Coronary artery (tissue), 2 donors: ENCODE data around the gene TTC27.
"Not testable (repeated sequence)": the region's sequence is repeated elsewhere in the genome, so short reads cannot be mapped to it uniquely, and the experiment has no call there.

Experiments used
- DNase-seq: peaks from one replicate; pipeline ENCODE4 v3.0.0-alpha.2; 2017; ENCODE audit warnings: low spot score
- H3K27ac ChIP-seq, 2 donors: fragments of 200-600 bp; sonication (generic); one replicate each; pipeline ENCODE4 v1.5.1; 2016 to 2019
- H3K4me3 ChIP-seq: fragments of 200-600 bp; sonication (generic); 2 replicates; pipeline ENCODE4 v1.5.1; 2016; ENCODE audit warnings: mild to moderate bottlenecking, moderate library complexity
- TF ChIP-seq, protein P1 (sequence below): fragments of 200-600 bp; sonication (generic); IDR thresholded peaks from one replicate; pipeline ENCODE4 v1.5.1; 2019; ENCODE audit warnings: antibody characterized with exemption

TTC27 gene

GRCh38 chr2:32633040-32633439, 5.2 kb downstream of the TTC27 start:
- H3K4me3 ChIP-seq = no peak overlapping the region
- TF ChIP-seq, protein P1, sequence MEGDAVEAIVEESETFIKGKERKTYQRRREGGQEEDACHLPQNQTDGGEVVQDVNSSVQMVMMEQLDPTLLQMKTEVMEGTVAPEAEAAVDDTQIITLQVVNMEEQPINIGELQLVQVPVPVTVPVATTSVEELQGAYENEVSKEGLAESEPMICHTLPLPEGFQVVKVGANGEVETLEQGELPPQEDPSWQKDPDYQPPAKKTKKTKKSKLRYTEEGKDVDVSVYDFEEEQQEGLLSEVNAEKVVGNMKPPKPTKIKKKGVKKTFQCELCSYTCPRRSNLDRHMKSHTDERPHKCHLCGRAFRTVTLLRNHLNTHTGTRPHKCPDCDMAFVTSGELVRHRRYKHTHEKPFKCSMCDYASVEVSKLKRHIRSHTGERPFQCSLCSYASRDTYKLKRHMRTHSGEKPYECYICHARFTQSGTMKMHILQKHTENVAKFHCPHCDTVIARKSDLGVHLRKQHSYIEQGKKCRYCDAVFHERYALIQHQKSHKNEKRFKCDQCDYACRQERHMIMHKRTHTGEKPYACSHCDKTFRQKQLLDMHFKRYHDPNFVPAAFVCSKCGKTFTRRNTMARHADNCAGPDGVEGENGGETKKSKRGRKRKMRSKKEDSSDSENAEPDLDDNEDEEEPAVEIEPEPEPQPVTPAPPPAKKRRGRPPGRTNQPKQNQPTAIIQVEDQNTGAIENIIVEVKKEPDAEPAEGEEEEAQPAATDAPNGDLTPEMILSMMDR = no peak
- no peak overlapping the region for H3K27ac ChIP-seq
- DNase-seq = no peak

- not testable (repeated sequence) for H3K27ac ChIP-seq, H3K4me3 ChIP-seq, DNase-seq
Measured at GRCh38 chr2:32638548-32638947, 10.7 kb downstream of the TTC27 start.

DNA sequence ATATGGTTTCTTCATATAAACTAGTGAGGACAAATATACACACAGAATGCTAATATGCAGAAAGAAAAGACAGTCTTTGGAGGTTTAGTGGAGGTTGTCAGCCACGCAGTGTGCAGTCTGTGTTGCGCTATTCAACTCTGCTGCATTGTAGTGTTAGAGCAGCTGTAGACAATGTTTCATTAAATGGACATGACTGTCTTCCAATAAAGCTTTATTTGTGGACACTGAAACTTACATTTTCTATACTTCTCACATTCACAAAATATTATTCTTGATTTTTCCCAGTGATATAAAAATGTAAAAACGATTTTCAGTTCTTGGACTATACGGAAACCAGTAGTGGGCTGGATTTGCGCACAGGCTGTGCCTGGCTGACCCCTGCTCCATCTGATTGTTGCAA, 13.3 kb downstream of the TTC27 start:
- no peak for DNase-seq
- TF ChIP-seq, protein P1 = no peak
- Histone ChIP-seq H3K4me3 (no peak overlapping the region), H3K27ac (no peak overlapping the region)

DNA sequence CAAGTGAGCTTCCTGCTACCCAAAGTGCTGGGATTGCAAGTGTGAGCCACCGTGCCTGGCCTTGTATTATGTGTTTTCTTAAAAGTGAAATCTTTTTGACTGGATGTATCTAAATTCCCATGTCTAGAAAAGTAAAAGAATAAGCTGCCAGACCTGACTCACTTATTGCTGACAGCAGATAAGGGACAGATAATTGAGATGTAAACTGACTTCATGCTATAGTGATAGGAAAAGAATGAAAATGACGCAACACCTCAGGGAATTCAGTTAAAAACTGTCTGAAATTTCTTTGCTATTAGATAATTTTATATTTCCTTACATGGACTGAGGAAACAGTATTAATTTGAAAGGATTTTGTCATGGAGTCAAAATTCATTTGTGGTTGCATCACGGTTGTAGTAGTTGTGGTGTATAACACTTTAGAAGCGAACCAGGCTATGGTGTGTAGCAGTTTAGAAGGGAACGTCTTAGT, 19.4 kb downstream of the TTC27 start:
- TF ChIP-seq, protein P1 = no peak
- no peak for DNase-seq
- Histone ChIP-seq H3K27ac (peak overlapping the region; percentile 77 to 78), H3K4me3 (no peak overlapping the region)

- Histone ChIP-seq H3K4me3 (peak overlapping the region; percentile 7), H3K27ac (peak overlapping the region; percentile 61 to 62)
- TF ChIP-seq, protein P1 = no peak
- DNase-seq = no peak
Measured at GRCh38 chr2:32652555-32653209, 24.8 kb downstream of the TTC27 start.

DNA sequence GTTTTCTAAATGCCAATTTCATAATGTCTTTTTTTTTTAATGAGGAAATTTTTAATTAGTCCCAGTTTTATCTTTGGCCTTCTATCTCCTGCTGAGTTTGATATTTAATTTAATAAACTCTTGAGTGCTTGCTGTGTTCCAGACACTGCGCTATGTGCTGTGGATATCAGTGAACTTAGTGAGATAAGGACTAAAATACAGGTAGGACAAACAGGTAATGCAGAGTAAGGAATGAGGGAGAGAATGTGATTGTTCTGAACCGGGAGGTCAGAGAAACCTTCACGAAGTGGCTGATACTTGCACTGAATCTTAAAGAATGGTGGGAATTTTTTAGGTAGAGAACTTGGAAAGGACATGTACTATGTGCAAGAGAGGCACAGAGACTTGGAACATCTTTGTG, 28.2 kb downstream of the TTC27 start:
- no peak overlapping the region for H3K27ac ChIP-seq
- DNase-seq = no peak
- no peak overlapping the region for H3K4me3 ChIP-seq
- TF ChIP-seq, protein P1 = no peak

DNA sequence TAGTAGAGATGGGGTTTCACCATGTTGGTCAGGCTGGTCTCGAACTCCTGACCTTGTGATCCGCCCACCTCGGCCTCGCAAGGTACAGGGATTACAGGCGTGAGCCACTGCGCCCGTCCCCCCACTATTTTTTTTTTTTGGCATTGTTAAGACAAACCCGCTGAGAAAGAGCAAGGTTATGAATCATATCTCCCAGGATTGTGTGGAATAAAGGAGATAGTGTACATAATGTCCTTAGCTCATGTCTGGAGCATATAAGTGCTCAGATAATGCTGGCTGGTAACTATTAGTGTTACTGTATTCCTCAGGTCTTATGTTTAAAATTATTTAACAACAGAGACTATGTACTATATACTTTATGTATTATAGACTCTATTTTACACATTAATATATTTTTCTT, 36.0 kb downstream of the TTC27 start:
- no peak for DNase-seq
- H3K4me3 ChIP-seq = no peak overlapping the region
- H3K27ac ChIP-seq = no peak overlapping the region
- TF ChIP-seq, protein P1 = no peak
